ENCODE measurements around the gene SLC48A1.

SLC48A1 gene

GRCh38 chr12:47776471-47777143, 3.6 kb downstream of the SLC48A1 start:
- no peak overlapping the region for H3K27ac ChIP-seq
- no peak for TF ChIP-seq CTCF (conservative IDR thresholded peaks at IDR 0.05)

GRCh38 chr12:47777151-47777550, 4.1 kb downstream of the SLC48A1 start:
- no peak overlapping the region for H3K27ac ChIP-seq
- no peak for TF ChIP-seq CTCF (conservative IDR thresholded peaks at IDR 0.05)

GRCh38 chr12:47777741-47778558, 4.9 kb downstream of the SLC48A1 start:
- H3K27ac ChIP-seq: no peak overlapping the region
- no peak for TF ChIP-seq CTCF (conservative IDR thresholded peaks at IDR 0.05)

GRCh38 chr12:47778881-47779280, 5.8 kb downstream of the SLC48A1 start:
- no peak overlapping the region for H3K27ac ChIP-seq
- TF ChIP-seq CTCF (conservative IDR thresholded peaks at IDR 0.05): no peak

GRCh38 chr12:47779301-47779942, 6.4 kb downstream of the SLC48A1 start:
- TF ChIP-seq CTCF (conservative IDR thresholded peaks at IDR 0.05): peak; percentile 98
- H3K27ac ChIP-seq: no peak overlapping the region

- TF ChIP-seq CTCF (conservative IDR thresholded peaks at IDR 0.05): no peak
Observed at GRCh38 chr12:47779943-47780504, 7.0 kb downstream of the SLC48A1 start.

More at GRCh38 chr12:47779943-47780504, 7.0 kb downstream of the SLC48A1 start:
- no peak overlapping the region for H3K27ac ChIP-seq

Data from VCaP (cell line).